SU-DHL-6 (cell line): Measurements from ENCODE around the gene TASL.

ENCODE experiments used
- H2AFZ ChIP-seq: fragments of 200-600 bp; sonication (generic); 2 replicates; pipeline ENCODE4 v1.6.1; 2014; ENCODE audit warnings: low read depth, mild to moderate bottlenecking, moderate library complexity, mixed read lengths, antibody characterized with exemption, low read length; ENCODE audit not compliant: severe bottlenecking
- H3F3A ChIP-seq: fragments of 200-600 bp; shearing (Covaris generic); 2 replicates; pipeline ENCODE4 v1.6.0; 2016; ENCODE audit warnings: antibody characterized with exemption, mild to moderate bottlenecking; ENCODE audit not compliant: insufficient read depth
- H3K27ac ChIP-seq: fragments of 200-600 bp; sonication (generic); 2 replicates; pipeline ENCODE4 v1.5.1; 2016; ENCODE audit warnings: low read depth, mild to moderate bottlenecking, low read length, moderate library complexity, mixed read lengths
- H3K27me3 ChIP-seq: fragments of 200-600 bp; sonication (generic), shearing (Covaris generic); 2 replicates; pipeline ENCODE4 v1.6.0; 2014; ENCODE audit warnings: mild to moderate bottlenecking, low read length
- H3K36me3 ChIP-seq: fragments of 200-600 bp; sonication (generic); 2 replicates; pipeline ENCODE4 v1.6.1; 2014; ENCODE audit warnings: mild to moderate bottlenecking, low read length, mixed read lengths
- H3K4me2 ChIP-seq: fragments of 300-600, 200-600 bp; shearing (Covaris generic), sonication (generic); 2 replicates; pipeline ENCODE4 v1.6.0; 2014; ENCODE audit warnings: low read length, low read depth, mild to moderate bottlenecking; ENCODE audit not compliant: poor library complexity, severe bottlenecking
- H3K4me3 ChIP-seq: fragments of 200-600 bp; sonication (generic); 2 replicates; pipeline ENCODE4 v1.5.1; 2014; ENCODE audit warnings: antibody characterized with exemption, low read length, mild to moderate bottlenecking, mixed read lengths; ENCODE audit not compliant: insufficient read depth, poor library complexity, severe bottlenecking
- H3K79me2 ChIP-seq: fragments of 200-600 bp; sonication (generic); 2 replicates; pipeline ENCODE4 v1.6.1; 2014; ENCODE audit warnings: mild to moderate bottlenecking, low read length, moderate library complexity; ENCODE audit not compliant: insufficient read depth
- H3K9ac ChIP-seq: fragments of 200-600 bp; sonication (generic); 2 replicates; pipeline ENCODE4 v1.7.0; 2014; ENCODE audit warnings: mild to moderate bottlenecking, low read length
- H3K9me2 ChIP-seq: fragments of 200-600 bp; sonication (generic); replicated peaks from 2 replicates; pipeline ENCODE4 v1.6.1; 2014; ENCODE audit warnings: low read length; ENCODE audit not compliant: insufficient read depth
- H3K9me3 ChIP-seq: fragments of 200-600 bp; sonication (generic); 2 replicates; pipeline ENCODE4 v1.6.1; 2014; ENCODE audit warnings: low read length, mixed read lengths; ENCODE audit not compliant: insufficient read depth
- H4K20me1 ChIP-seq: fragments of 200-600 bp; sonication (generic); 2 replicates; pipeline ENCODE4 v1.6.1; 2014; ENCODE audit warnings: low read depth, mild to moderate bottlenecking, antibody characterized with exemption, low read length, moderate library complexity, mixed read lengths
- EZH2phosphoT487 ChIP-seq: fragments of 200-600 bp; sonication (generic), shearing (Covaris generic); conservative IDR thresholded peaks from 2 replicates; pipeline ENCODE4 v1.6.1; 2018; ENCODE audit warnings: mild to moderate bottlenecking, antibody characterized with exemption, low read length, moderate library complexity, mixed read lengths
- TF ChIP-seq, protein P1 (sequence below): fragments of 200-600 bp; sonication (generic); IDR thresholded peaks from one replicate; pipeline ENCODE4 v1.5.1; 2017; ENCODE audit warnings: antibody characterized with exemption, mild to moderate bottlenecking, low read length, moderate library complexity; ENCODE audit not compliant: insufficient read depth, poor library complexity, severe bottlenecking

The TASL gene

DNA sequence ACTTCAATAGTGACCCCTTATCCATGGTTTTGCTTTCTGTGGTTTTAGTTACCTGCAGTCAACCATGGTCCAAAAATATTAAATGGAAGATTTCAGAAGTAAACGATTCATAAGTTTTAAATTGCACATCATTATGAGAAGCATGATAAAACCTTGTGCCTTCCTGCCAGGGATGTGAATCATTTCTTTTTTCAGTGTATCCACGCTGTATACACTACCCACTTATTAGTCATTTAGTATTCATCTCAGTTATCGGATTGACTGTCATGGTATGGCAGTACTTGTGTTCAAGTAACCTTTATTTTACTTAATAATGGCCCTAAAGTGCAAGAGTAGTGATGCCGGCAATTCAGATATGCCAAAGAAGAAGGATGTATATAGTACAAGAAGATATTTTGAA is 37.7 kb upstream of the TASL start:
- Histone ChIP-seq H2AFZ (no peak overlapping the region), H3K9ac (no peak overlapping the region), H3K9me3 (no peaks in the 10 kb centered on the region), H3K4me3 (no peak overlapping the region), H3K79me2 (no peaks in the 10 kb centered on the region), H3K27me3 (no peaks in the 10 kb centered on the region), H3K9me2 (no peaks in the 10 kb centered on the region), H4K20me1 (no peaks in the 10 kb centered on the region), H3K4me2 (no peak overlapping the region), H3K27ac (no peak overlapping the region), H3K36me3 (no peaks in the 10 kb centered on the region), H3F3A (no peaks in the 10 kb centered on the region)
- no peak for TF ChIP-seq EZH2phosphoT487
- TF ChIP-seq, protein P1, sequence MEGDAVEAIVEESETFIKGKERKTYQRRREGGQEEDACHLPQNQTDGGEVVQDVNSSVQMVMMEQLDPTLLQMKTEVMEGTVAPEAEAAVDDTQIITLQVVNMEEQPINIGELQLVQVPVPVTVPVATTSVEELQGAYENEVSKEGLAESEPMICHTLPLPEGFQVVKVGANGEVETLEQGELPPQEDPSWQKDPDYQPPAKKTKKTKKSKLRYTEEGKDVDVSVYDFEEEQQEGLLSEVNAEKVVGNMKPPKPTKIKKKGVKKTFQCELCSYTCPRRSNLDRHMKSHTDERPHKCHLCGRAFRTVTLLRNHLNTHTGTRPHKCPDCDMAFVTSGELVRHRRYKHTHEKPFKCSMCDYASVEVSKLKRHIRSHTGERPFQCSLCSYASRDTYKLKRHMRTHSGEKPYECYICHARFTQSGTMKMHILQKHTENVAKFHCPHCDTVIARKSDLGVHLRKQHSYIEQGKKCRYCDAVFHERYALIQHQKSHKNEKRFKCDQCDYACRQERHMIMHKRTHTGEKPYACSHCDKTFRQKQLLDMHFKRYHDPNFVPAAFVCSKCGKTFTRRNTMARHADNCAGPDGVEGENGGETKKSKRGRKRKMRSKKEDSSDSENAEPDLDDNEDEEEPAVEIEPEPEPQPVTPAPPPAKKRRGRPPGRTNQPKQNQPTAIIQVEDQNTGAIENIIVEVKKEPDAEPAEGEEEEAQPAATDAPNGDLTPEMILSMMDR: no peak

DNA sequence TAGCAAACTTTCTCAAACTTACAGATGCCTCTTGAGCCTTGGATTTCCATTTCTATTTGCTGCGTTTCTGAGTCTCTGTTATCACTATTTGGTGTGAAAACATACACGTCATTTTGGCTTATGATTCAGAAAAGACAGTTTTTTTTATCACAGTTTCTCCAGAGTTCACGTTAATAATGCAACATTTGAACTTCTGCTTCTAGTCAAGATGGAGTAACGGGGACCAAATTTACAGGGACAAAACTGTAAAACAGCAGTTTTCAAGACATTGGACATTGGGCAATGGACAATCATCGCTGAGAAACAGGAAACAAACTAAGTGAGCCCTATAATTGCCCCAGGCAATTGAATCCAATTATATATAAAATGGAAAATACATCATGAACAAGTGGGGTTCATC is 36.2 kb upstream of the TASL start:
- no peak for TF ChIP-seq EZH2phosphoT487
- TF ChIP-seq, protein P1: no peak
- no peaks in the 10 kb centered on the region for H3K9me2 ChIP-seq
- H3K79me2 ChIP-seq: no peaks in the 10 kb centered on the region
- no peak overlapping the region for H3K4me2 ChIP-seq
- no peaks in the 10 kb centered on the region for H3K27me3 ChIP-seq
- no peaks in the 10 kb centered on the region for H3K36me3 ChIP-seq
- H3F3A ChIP-seq: no peaks in the 10 kb centered on the region
- H3K27ac ChIP-seq: no peak overlapping the region
- H3K9me3 ChIP-seq: no peaks in the 10 kb centered on the region
- H3K9ac ChIP-seq: no peak overlapping the region
- no peaks in the 10 kb centered on the region for H4K20me1 ChIP-seq
- H2AFZ ChIP-seq: no peak overlapping the region
- H3K4me3 ChIP-seq: no peak overlapping the region

DNA sequence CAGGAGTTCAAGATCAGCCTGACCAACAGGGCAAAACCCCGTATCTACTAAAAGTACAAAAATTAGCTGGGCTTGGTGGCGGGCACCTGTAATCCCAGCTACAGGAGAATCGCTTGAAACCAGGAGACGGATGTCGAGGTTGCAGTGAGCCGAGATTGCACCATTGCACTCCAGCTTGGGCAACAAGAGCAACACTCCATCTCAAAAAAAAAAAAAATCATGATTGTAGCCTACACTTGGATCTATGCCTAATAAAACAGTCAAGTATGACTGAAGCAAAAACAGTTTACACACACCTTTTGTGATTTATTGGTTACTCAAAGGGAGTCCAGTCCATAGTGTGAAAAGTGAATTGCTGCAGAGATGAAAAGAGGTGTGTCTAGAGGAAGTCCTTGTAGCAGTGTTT is 34.7 kb upstream of the TASL start:
- no peaks in the 10 kb centered on the region for H3K36me3 ChIP-seq
- no peak overlapping the region for H3K4me2 ChIP-seq
- H3K4me3 ChIP-seq: no peak overlapping the region
- no peaks in the 10 kb centered on the region for H3K9me2 ChIP-seq
- no peaks in the 10 kb centered on the region for H3F3A ChIP-seq
- no peaks in the 10 kb centered on the region for H3K27me3 ChIP-seq
- no peaks in the 10 kb centered on the region for H3K79me2 ChIP-seq
- H2AFZ ChIP-seq: no peak overlapping the region
- TF ChIP-seq EZH2phosphoT487: no peak
- TF ChIP-seq, protein P1: no peak
- no peak overlapping the region for H3K27ac ChIP-seq
- H4K20me1 ChIP-seq: no peaks in the 10 kb centered on the region
- no peaks in the 10 kb centered on the region for H3K9me3 ChIP-seq
- no peak overlapping the region for H3K9ac ChIP-seq
